KG1 (cell line): ENCODE data around the gene SLC13A5.
"Not testable (repeated sequence)": the region's sequence is repeated elsewhere in the genome, so short reads cannot be mapped to it uniquely, and the experiment has no call there.

Experiments
- DNase-seq: peaks from one replicate; lab custom pipeline; 2025; lab: John Stamatoyannopoulos, UW

SLC13A5 gene

GRCh38 chr17:6711081-6711674, 2.0 kb downstream of the SLC13A5 start:
- DNase-seq = no peak

- no peak for DNase-seq
These were observed 2.9 kb downstream of the SLC13A5 start for GRCh38 chr17:6710317-6710716.

- no peak for DNase-seq
These were observed 4.7 kb downstream of the SLC13A5 start for GRCh38 chr17:6708357-6708961.

- DNase-seq = no peak
These were observed 6.2 kb downstream of the SLC13A5 start for GRCh38 chr17:6706996-6707395.

GRCh38 chr17:6706499-6706898, 6.7 kb downstream of the SLC13A5 start:
- no peak for DNase-seq

- DNase-seq = no peak
These were observed 8.6 kb downstream of the SLC13A5 start for GRCh38 chr17:6704470-6705052.

- no peak for DNase-seq
These were observed 9.4 kb downstream of the SLC13A5 start for GRCh38 chr17:6703751-6704150.

GRCh38 chr17:6702567-6703215, 10.5 kb downstream of the SLC13A5 start:
- DNase-seq = no peak

- DNase-seq = no peak
These were observed 11.4 kb downstream of the SLC13A5 start for GRCh38 chr17:6701719-6702118.

- DNase-seq = no peak
These were observed 12.2 kb downstream of the SLC13A5 start for GRCh38 chr17:6700948-6701307.

- no peak for DNase-seq
These were observed 12.9 kb downstream of the SLC13A5 start for GRCh38 chr17:6699997-6700947.

- DNase-seq = no peak
These were observed 15.2 kb downstream of the SLC13A5 start for GRCh38 chr17:6698004-6698403.

- no peak for DNase-seq
These were observed 16.3 kb downstream of the SLC13A5 start for GRCh38 chr17:6696906-6697305.

- no peak for DNase-seq
These were observed 17.6 kb downstream of the SLC13A5 start for GRCh38 chr17:6695565-6695964.

- DNase-seq = no peak
These were observed 18.1 kb downstream of the SLC13A5 start for GRCh38 chr17:6695051-6695450.

GRCh38 chr17:6691958-6692357, 21.2 kb downstream of the SLC13A5 start:
- not testable (repeated sequence) for DNase-seq

GRCh38 chr17:6691546-6691945, 21.6 kb downstream of the SLC13A5 start:
- DNase-seq = no peak

GRCh38 chr17:6690641-6691040, 22.5 kb downstream of the SLC13A5 start:
- DNase-seq = no peak

GRCh38 chr17:6688944-6689343, 24.2 kb downstream of the SLC13A5 start:
- no peak for DNase-seq

- no peak for DNase-seq
These were observed 27.1 kb downstream of the SLC13A5 start for GRCh38 chr17:6686026-6686425.

GRCh38 chr17:6684881-6685767, 28.0 kb downstream of the SLC13A5 start:
- DNase-seq = no peak
